ENCODE measurements around the gene TNFAIP8L1.
A peak's percentile ranks its signal among the peaks of the same experiment; 100 is the strongest.

Gene TNFAIP8L1

DNA sequence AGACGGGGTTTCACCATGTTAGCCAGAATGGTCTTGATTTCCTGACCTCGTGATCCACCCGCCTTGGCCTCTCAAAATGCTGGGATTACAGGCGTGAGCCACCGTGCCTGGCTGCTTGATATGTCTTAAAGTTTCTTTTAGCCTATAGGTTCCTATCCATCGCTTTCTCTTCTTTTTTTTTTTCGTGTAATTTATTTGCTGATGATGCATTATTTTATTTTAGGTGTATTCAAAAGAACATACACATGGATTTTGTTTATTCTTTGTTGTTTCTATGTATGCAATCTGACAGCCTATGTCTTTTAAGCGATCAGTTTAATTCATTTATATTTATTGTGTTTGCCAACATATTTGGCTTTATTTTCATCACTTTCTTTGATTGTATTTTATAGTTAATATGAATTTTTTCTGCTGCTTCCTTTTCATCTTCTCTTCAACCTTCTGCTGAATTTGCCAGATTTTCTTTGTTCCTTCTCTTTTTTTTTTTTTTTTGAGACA lies 26.0 kb upstream of the TNFAIP8L1 start:
- DNase-seq: no peak

DNA sequence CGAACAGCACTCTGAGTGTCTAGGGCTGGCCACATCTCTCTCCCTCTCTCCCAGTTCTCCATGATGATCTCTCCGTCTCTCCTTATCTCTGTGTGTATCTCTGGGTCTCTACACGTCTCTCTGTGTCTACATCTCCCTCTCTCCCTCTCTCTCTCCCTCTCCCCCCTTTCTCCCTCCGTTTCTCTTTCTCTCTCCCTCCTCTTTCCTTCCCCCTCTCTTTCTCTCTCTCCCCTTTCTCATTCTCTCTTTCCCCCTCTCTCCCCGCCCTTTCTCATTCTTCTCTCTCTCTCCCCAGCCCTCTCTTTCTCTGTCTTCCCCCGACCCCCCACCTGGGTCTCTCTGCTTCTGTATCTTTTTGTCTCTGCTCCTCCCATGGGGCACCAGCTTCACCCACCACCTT lies 21.3 kb upstream of the TNFAIP8L1 start:
- DNase-seq: no peak

DNA sequence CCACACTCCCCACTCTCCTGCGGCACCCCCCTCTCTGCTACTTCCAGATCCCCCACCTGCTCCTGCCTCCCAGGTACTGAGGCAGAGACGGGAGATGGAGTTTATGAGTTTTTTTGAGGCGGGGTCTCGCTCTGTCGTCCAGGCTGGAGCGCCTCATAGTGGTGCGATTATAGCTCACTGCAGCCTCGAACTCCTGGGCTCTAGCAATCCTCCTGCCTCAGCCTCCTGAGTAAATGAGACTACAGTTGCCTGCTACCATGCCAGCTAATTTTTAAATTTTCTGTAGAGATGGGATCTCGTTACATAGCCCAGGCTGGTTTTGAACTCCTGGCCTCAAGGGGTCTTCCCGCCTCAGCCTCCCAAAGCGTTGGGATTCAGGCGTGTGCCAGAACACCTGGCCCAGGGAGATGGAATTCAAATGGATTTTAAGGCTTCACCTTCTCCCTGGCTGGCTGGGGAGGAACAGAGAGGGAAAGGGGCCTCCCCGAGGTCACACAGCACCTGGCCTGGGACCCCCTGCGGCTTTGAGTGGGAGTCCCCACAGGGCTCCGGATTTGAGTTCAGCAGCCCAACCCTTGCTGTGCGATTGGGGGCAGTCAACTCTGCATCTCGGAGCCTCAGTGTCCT lies 19.5 kb upstream of the TNFAIP8L1 start:
- DNase-seq: no peak

GRCh38 chr19:4620675-4621074 lies 18.6 kb upstream of the TNFAIP8L1 start:
- DNase-seq: no peak

GRCh38 chr19:4622695-4623421 lies 16.5 kb upstream of the TNFAIP8L1 start:
- DNase-seq: no peak

GRCh38 chr19:4624301-4624700 lies 15.0 kb upstream of the TNFAIP8L1 start:
- no peak for DNase-seq

GRCh38 chr19:4624733-4625362 lies 14.5 kb upstream of the TNFAIP8L1 start:
- peak; percentile 68 for DNase-seq

- peak; percentile 94 for DNase-seq
Measured at GRCh38 chr19:4633140-4633967, 6.0 kb upstream of the TNFAIP8L1 start.

DNA sequence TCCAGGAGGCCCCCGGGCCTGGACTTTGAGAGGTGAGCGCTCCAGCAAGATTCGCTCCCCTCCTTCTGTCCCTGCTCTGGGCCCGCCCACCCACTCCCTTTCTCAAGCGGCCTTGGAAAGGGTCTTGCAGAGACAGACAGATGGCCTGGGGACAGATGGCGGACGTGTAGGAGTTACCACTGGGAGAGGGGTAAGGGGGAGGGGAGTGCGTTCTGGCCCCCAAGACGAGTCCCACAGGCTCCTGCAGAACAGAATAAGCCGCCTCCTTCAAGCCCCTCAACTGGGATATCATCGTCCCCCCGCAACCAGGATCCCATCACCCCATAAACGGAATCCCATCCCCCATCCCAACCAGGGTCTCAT lies 3.6 kb upstream of the TNFAIP8L1 start:
- DNase-seq: no peak

- DNase-seq: peak; percentile 77
Measured at GRCh38 chr19:4636151-4636717, 3.1 kb upstream of the TNFAIP8L1 start.

DNA sequence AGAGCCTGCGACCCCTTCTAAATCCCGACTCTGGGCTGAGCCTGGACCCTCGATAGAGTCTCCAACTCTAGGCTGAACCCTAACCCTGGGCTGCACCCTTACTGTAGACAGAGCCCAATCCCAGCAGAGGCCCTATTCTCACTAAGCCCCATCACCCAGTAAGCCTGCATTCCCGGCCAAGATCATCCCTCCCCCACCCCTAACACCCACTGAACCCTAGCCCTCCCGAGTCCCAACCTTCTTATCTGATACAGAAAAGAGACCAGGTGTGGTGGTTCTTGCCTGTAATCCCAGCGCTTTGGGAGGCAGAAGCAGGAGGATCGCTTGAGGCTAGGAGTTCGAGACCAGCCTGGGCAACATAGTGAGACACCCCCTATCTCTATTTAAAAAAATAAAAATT lies 2.6 kb upstream of the TNFAIP8L1 start:
- DNase-seq: no peak

DNA sequence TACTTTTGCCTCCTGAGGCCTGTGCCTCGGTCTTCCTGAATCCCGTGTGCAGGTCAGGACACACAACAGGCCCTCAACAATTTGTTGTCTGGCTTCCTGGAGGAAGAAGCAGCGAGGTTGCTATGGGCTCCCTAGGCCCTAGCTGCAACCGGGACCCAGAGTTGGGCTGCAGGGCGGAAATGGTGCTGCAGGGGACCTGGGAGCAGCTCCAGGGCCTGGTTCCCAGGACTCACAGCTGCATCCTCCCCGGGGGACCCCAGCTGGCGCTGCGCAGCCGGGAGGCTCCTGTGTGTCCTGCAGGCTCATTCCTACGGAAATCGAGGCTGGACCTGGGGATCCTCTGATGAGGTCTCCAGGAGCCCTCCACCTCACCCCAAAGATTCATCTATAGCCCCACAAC lies 999 bp upstream of the TNFAIP8L1 start:
- no peak for DNase-seq

DNA sequence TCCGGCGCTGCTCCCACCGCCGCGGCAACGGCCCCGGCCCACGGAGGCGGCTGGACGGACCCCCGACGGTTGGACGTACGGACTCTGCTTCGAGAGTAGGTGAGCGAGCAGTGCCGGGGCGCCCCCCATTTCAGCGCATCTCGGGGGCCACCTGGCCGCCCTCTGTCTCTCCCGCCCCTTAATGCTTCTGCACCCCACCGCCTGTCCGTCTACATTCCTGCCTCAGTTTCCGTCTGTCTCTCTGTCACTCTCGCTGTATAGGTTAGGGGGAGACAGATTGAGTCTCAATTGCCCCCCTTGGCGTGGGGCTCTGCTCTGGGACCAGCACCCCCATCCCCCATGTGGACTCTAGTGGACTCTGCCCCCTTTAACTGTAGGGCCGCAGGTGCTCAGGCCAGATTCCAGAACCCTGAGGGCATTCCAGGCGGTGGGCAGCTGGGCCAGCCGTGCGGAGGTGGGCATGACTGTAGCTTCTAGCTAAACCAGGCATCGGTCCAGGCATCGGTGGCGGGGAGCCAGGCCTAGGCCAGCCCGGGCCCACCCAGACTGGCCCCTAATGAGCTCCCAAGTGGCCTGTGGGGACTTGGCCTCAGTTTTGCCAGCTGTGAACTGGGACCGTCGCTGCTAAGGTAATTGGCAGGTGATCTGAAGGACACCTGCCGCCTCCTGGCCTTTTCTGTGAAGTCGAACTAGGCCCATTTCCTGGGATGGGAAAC lies 373 bp downstream of the TNFAIP8L1 start:
- DNase-seq: no peak

DNA sequence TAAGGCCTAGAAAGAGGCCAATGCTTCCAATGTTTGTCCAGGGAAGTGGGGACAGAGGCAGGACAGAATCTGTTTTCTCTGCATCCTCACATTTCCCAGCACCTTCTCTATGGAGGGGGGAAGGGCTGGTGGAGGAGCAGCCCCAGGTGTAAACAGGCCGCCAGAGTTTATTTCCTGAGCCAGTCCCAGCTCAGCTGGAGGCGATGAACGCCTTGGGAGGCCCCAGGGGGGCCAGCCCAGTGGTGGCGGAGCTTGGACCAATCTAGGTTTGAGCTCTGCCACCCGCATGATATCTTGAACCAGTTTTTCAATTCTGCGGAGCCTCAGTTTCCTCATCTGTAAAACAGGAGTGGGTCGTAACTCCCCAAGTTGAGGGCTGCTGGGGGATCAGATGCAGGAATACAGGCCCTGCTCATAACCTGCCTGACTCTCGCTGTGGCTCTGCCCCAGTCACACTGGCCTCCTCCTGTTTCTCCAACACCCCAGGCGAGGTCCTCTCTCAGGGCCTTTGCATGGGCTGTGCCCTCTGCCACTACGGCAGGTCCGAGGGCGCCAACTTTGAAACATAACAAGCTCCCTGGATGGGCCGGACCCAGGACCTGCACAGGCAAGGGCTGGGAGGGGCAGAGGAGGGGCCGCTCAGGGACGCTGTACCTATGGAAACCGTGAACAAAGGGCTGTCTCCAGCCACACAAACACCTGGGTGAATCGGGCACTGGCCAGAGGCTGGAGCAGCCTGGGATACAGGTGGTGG lies 1.1 kb downstream of the TNFAIP8L1 start:
- DNase-seq: no peak

- DNase-seq: no peak
Measured at GRCh38 chr19:4641132-4641531, 1.8 kb downstream of the TNFAIP8L1 start.

GRCh38 chr19:4642625-4643024 lies 3.3 kb downstream of the TNFAIP8L1 start:
- no peak for DNase-seq

- no peak for DNase-seq
Measured at GRCh38 chr19:4645718-4646117, 6.4 kb downstream of the TNFAIP8L1 start.

DNA sequence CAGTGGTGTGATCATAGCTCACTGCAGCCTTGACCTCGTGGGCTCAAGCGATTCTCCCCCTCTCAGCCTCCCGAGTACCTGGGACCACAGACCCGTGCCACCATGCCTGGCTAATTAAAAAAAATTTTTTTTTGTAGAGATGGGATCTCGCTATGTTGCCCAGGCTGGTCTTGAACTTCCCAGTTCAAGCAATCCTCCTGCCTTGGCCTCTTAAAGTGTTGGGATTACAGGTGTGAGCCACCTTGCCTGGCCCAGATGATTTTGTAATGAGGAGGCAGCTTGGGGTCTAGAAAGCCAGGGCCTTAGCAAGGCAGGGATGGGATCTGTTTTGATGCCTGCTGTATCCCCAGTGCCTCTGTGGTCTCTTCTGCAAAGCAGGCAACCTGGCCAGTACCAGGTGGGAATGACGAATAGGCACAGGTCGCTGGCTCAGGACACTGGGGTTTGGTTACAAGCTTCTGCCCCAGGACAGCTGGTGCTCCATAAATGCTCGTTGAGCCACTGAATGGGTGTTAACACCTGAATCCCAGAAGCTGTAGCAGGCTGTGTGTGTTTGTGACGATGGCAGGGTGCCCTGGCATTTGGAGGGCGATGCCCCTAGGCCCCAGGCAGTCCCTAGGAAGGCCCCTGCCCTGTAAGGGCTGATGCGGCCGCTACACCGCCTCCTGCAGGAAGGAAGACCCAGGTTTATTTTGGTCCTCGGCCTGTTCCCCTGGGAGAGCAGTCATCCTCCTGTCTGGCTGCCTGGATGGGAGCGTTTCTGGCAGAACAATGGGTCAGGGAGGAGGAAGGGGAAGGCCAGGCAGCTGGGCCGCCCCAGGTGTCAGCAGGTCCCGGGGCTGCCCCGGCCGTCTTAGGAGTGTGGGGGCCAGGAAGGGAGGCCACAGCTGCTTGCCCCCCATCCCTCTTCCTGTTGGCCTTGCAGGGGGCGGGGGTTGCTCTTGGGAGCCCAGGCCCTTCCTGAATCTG lies 8.6 kb downstream of the TNFAIP8L1 start:
- DNase-seq: no peak

- no peak for DNase-seq
Measured at GRCh38 chr19:4649392-4650047, 10.2 kb downstream of the TNFAIP8L1 start.

DNA sequence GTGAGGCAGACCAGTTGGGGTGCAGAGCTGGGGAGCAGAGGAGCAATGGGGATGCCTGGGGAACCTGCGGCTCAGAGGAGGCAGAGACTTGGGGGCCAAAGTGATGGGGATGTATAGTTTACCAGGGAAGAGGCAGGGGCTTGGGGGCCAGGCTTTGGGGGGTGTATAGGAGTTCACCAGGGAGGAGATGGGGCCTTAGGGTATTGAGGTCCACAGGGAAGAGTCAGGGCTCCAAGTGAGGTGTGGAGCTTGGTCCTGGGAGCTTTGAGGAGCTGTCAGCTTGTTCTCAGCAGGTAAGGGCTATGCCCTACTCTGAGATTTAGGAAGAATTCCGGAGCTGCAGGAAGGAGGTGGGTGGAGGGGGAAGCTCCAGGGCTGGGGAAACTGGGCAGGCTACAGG lies 10.8 kb downstream of the TNFAIP8L1 start:
- DNase-seq: no peak

Measured in hematopoietic multipotent progenitor cell treated with erythropoietin and hydrocortisone succinate and interleukin-3 and kit ligand, for 4 days (in vitro differentiated cells).